HL-60/S4 (cell line): ENCODE results near the gene PTGFR.

ENCODE experiments used
- in situ Hi-C: fragments of 300-500 bp; cut with MboI; formaldehyde crosslinking; loops from 2 replicates; pipeline ENCODE4 v1.14.3; 2022; ENCODE audit warnings: low sequenced_read_pairs

Gene PTGFR

DNA sequence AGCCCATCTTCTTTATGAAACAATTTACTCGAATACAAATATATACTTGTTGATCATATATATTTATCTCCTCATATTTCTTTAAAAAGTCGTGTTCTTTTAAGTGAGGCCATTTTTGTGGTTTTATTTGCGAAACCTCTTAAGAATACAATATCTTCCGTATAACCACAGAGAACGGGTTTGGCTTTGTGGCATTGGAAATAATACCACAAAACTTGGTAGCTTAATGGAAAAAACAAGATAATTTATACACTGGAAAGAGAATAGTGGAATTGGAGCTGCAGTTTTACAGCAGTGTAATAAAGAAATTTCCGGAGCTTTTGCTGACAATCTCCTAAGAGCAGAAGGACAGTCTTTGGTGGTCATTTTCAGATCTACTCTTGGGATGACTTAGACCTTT, 29.4 kb downstream of the PTGFR start:
- in situ Hi-C loops: no loop called here

DNA sequence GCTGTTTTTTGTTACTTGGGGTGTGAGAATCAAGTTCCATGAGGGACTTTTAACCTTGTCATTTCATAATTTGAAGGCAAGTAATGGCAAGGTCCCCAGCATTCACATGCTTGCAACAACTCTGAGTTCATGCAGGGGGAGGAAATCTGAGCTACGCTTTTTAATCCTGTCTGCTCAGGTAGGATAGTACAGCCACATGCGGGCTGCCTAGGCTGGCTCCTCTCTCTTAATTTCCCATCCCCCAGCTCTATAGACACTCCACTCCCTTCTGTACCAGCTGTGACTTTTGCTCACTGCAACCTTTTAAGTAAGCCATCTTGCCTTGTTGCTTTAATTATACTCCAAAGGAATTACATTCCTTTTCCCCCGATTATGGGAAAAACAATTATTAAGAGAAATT, 30.1 kb downstream of the PTGFR start:
- in situ Hi-C loops: no loop called here

GRCh38 chr1:78522136-78522535, 31.4 kb downstream of the PTGFR start:
- in situ Hi-C loops: no loop called here

- in situ Hi-C loops: no loop called here
Observed at GRCh38 chr1:78526496-78526895, 35.7 kb downstream of the PTGFR start.

DNA sequence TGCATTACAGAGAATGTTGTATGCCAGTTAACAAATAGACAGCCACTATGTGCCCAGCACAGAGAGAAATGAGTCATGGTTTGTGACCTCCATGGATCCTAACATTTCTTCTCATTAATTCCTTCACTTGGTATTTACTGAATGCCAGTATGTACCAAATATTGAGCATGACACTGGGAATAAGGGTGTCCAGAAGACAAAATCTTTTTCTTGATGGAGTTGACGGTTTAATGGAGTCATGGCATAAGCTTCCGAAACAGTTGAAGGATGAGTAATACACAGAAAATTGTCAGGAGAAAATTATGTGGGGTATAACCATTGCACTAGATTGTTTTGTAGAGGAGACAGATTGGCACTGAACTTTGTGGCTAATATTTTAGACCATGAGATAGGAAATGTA, 36.9 kb downstream of the PTGFR start:
- in situ Hi-C loops: no loop called here

DNA sequence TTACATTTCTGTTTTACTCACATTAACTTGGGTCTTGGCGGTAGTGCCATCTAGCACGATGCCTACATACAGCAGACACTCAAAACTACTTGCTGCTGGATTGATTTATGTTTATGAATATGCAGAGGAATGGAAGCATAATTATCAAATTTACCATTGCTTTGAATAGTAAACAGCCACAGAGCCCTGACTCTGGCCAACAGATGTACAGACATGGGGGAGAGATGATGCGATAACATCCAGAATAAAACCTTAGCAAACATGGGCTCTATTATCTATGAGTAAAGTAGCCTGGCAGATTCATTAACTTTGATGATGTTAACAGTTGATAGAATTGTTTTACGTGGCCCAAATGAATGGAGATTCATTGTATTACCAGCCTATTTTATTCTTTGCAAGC, 42.8 kb downstream of the PTGFR start:
- in situ Hi-C loops: no loop called here

DNA sequence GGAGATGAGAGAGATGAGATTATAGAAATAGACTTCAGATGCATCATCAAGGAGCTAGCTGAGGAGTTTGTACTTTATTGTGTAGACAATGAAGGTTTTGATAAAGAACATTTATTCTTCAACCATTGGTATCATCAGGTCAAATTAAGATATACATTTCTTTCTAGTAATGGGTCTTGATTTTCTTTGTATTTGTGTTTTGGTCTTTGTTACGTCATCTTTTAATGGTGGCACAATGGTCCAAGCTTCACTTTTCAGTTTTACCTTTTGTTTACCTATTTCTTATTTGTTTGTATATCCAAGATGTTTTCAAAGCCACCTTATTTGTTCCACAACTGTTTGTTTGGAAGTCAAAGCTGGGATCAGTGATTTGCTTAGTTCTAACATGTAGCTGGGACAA, 44.5 kb downstream of the PTGFR start:
- in situ Hi-C loops: no loop called here

DNA sequence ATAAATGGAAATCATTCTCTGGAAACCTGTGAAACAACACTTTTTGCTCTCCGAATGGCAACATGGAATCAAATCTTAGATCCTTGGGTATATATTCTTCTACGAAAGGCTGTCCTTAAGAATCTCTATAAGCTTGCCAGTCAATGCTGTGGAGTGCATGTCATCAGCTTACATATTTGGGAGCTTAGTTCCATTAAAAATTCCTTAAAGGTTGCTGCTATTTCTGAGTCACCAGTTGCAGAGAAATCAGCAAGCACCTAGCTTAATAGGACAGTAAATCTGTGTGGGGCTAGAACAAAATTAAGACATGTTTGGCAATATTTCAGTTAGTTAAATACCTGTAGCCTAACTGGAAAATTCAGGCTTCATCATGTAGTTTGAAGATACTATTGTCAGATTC, 45.7 kb downstream of the PTGFR start:
- in situ Hi-C loops: no loop called here

DNA sequence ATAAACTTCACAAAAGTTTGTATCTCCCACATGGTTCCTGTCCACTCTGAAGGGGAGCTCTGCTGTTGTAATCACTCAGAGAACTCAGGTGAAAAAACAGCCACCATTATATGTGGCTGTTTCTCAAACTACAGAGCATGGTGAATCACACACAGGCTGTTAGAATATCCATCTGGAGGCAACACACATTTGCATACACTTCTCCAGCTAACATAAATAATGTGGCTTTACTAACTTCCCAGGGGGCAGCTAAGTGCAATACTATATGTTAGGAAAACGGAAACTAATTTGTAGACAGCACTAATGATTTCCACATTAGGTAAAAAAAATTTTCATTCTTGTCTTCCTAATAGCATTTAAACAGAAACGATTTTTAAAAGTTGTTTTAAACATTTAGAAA, 49.3 kb downstream of the PTGFR start:
- in situ Hi-C loops: no loop called here

- in situ Hi-C loops: no loop called here
Observed at GRCh38 chr1:78541479-78541878, 50.7 kb downstream of the PTGFR start.

DNA sequence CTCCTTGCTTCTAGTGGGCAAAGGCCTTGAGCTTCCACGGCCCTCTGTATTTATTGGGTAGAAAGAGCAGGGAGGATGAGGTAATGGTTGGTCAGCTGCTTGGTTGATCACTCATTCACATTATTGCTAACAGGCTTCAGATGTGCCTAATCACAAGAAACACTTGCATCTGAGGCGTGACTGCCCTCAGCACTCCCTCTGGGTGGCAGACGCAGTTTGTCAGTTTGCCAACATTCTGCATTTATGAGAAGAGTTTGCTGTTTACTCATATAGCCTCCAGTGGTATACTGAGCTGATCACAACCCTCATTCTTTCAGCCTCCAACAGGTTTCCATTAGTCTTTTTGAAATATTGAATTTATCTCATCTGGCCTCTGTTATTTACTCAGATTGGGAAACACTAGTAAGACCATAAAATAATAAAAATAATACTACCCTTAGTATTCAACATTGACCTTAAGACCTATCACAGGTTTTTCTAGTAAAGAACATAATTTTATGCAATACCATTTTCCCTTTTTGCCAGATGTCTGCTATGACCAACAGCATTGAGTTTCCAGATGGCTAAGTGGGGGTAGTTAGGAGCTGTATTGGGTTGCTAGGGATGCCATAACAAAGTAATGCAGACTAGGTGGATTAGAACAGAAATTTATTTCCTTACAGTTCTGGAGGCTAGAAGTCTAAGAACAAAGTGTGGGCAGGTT, 53.3 kb downstream of the PTGFR start:
- in situ Hi-C loops: no loop called here

GRCh38 chr1:78547081-78547480, 56.3 kb downstream of the PTGFR start:
- in situ Hi-C loops: no loop called here

- in situ Hi-C loops: no loop called here
Observed at GRCh38 chr1:78549331-78549730, 58.6 kb downstream of the PTGFR start.

DNA sequence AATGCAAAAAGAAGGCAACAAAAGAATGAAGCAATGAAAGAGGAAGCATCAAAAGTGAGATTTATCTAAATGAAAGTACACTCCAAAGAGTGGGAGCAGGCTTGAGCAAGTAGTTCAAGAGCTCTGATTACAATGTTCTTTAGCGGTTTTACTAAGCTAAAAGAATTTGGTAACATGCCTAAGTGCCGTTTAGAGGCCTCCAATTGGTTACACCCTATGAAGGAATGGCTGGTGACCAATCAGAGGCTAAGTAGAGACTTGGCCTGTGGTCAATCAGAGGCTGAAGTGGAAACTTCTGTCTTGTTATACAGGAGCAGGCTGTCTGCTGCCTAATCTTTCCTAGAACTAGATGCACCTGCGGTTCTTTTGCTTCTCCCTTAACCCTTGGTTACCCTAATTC, 59.1 kb downstream of the PTGFR start:
- in situ Hi-C loops: no loop called here

GRCh38 chr1:78553859-78554258, 63.1 kb downstream of the PTGFR start:
- in situ Hi-C loops: no loop called here

- in situ Hi-C loops: no loop called here
Observed at GRCh38 chr1:78554840-78555239, 64.1 kb downstream of the PTGFR start.

DNA sequence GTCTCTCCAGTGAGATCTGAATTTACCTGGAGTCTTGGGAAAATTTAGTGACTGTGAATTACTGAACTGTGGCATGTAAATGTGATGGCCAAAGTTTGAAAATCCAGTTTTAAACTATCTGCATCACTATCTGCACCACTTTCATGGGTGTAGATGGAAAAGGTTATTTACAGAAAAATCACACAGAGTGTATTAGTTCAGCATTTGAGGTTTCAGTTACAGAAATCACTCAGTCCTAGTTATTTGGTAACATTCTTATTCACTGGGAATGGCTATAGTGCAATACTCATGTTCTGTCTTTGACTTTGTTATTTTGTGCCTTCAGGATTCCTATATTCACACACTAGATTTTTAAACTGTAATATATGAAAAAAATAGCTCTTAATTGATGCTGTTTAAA, 68.9 kb downstream of the PTGFR start:
- in situ Hi-C loops: no loop called here

GRCh38 chr1:78560811-78561210, 70.0 kb downstream of the PTGFR start:
- in situ Hi-C loops: no loop called here

- in situ Hi-C loops: no loop called here
Observed at GRCh38 chr1:78561856-78562255, 71.1 kb downstream of the PTGFR start.

- in situ Hi-C loops: no loop called here
Observed at GRCh38 chr1:78565393-78565792, 74.6 kb downstream of the PTGFR start.

DNA sequence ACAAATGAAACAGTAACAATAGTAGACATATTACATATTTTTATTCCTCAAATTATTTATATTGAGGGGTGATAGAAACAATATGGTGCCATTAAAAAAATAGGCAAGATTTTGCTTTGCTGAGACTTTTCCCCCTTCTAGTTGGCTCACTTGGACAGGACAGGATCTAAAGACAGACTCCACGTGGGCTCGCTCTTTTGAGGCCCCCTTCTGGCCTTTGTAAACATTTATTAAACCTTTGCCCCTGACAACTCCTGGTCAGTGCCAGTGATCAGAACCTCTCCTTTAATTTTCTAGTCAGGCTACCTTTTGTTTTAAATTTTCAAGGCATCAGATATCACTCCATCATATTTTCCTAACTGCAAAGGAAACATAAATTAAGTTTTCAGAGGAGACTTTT, 79.8 kb downstream of the PTGFR start:
- in situ Hi-C loops: no loop called here

DNA sequence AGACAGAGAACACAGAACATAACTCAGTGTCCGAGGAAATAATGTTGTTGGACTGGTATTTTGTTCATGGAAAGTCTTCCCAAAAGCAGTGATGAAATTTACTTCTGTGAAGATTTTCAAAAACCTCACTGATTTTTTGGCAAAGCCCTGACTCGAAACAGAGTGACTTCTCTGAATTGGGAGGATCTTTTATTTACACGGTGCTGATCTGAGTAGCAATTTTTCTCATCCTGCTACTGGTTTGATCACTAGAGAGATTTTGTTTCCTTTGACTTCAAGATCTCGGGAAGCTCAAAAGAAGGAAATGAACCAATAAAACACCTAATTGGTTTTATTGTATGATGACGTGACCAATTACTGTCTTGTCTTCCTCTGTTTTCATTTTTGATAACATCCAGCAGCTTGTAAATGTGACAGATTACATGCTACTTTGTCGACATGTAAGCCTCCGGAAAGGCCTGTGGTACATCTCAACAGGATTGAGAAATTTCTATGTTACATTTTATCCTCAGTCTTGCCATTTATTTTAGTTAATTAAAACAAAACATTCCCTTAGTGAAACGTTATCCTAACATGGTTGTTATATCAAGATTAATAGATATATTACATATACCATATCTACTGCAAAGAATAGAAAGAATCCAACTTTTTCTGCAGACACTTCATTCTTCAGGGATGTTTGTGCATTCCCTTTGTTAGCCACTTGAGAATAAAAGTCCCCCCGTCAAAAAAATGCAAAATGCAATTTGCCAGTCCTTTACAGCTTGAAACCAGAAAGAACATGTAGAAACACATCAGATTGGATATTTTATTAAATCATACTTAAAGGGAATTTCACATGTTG, 86.7 kb downstream of the PTGFR start:
- in situ Hi-C loops: no loop called here
